Fibroblast of mammary gland (primary cell): Measurements from ENCODE around the gene KCNE4.

ENCODE experiments used
- DNase-seq: peaks from one replicate; pipeline ENCODE4 v3.0.0-alpha.2; 2010; ENCODE audit warnings: low read depth
- H3K4me3 ChIP-seq: 2 replicates; pipeline ENCODE4 v1.5.1; 2011; ENCODE audit warnings: low read depth, mild to moderate bottlenecking, low read length, moderate library complexity; ENCODE audit not compliant: control insufficient read depth
- TF ChIP-seq, protein P1 (sequence below): conservative IDR thresholded peaks from 2 replicates; pipeline ENCODE4 v1.5.1; 2011; ENCODE audit warnings: low read depth, low read length, inconsistent platforms; ENCODE audit not compliant: control insufficient read depth, insufficient read depth

Gene KCNE4

DNA sequence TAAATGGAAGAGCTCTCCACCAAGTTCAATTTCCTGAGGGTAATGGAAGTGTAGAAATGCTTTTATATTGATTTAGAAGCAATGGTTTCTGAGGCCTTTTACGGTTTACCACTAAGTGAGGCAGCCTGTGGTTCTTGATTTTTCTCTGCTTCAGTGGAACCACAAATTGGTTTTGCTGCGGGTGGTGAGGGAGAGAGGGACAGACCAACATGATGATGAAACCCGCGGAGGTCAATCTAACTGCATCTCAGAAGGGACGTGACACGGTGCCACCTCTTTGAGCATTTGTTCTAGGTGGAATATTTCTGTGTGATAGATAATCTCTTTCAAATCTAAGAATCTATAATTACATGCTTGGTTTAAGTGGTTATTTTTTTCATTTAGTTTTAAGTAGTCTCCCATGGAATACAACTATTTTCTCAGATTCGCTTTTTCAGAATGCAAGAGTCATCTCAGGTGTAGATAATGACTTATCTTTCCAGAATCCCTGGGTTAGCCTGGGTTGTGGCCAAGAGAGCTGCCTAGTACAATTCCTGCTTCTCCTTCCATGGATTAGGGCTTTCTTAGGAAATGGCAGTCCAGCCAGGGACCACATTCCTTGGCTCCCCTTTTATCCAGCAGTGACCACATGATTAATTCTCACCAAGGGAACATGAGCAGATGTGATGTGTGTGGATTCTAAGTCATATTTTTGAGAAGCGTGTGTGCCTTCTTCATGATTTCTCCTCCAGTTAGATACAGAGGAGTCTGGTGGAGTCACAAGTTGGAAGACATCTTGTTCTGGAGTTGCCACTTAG lies 52.5 kb downstream of the KCNE4 start:
- TF ChIP-seq, protein P1, sequence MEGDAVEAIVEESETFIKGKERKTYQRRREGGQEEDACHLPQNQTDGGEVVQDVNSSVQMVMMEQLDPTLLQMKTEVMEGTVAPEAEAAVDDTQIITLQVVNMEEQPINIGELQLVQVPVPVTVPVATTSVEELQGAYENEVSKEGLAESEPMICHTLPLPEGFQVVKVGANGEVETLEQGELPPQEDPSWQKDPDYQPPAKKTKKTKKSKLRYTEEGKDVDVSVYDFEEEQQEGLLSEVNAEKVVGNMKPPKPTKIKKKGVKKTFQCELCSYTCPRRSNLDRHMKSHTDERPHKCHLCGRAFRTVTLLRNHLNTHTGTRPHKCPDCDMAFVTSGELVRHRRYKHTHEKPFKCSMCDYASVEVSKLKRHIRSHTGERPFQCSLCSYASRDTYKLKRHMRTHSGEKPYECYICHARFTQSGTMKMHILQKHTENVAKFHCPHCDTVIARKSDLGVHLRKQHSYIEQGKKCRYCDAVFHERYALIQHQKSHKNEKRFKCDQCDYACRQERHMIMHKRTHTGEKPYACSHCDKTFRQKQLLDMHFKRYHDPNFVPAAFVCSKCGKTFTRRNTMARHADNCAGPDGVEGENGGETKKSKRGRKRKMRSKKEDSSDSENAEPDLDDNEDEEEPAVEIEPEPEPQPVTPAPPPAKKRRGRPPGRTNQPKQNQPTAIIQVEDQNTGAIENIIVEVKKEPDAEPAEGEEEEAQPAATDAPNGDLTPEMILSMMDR = no peak

More for the DNA sequence above, 52.5 kb downstream of the KCNE4 start:
- H3K4me3 ChIP-seq = no peak overlapping the region
- DNase-seq = no peak
